Esophagus squamous epithelium (tissue), 5 donors: ENCODE results near the gene RHBDD1. TPM values are rescaled to one million over a fixed set of nuclear protein-coding genes. Genes with fewer than 3 reads are reported as not detected.

Experiments used
- DNase-seq: peaks from one replicate; lab custom pipeline; 2025; lab: John Stamatoyannopoulos, UW
- H3K27ac ChIP-seq, 4 donors: fragments of 200-600 bp; sonication (generic); one replicate each; pipeline ENCODE4 v1.5.1; 2016 to 2019; ENCODE audit warnings: mild to moderate bottlenecking in 1 of 4
- H3K27me3 ChIP-seq, 4 donors: fragments of 200-600 bp; sonication (generic); 1 replicate in 3 of 4; 2 replicates in 1 of 4; pipeline versions ENCODE4 v1.5.1 to v1.6.0; 2017 to 2021; ENCODE audit warnings: antibody characterized with exemption in 1 of 4
- H3K36me3 ChIP-seq, 3 donors: fragments of 200-600 bp; sonication (generic); one replicate each; pipeline ENCODE4 v1.5.1; 2016 to 2019
- H3K4me1 ChIP-seq, 3 donors: fragments of 200-600 bp; sonication (generic); one replicate each; pipeline ENCODE4 v1.5.1; 2017 to 2019
- H3K4me3 ChIP-seq, 4 donors: fragments of 200-600 bp; sonication (generic); 1 replicate in 3 of 4; 2 replicates in 1 of 4; pipeline ENCODE4 v1.5.1; 2016 to 2019; ENCODE audit warnings: mild to moderate bottlenecking in 2 of 4, moderate library complexity in 1 of 4
- H3K9me3 ChIP-seq, 3 donors: fragments of 200-600 bp; sonication (generic); one replicate each; pipeline ENCODE4 v1.5.1; 2016 to 2019
- POLR2A ChIP-seq, 4 donors: fragments of 450-650 bp; IDR thresholded peaks; one replicate each; pipeline ENCODE4 v1.6.1; 2017; ENCODE audit warnings: antibody characterized with exemption in 4 of 4, mild to moderate bottlenecking in 4 of 4, moderate library complexity in 3 of 4
- WGBS, 2 donors: methylation state at CpG; one replicate each; pipeline ENCODE4 v1.1.5; 2018; 5-methylcytosine and 5-hydroxymethylcytosine counted together
- intact Hi-C: fragments of 100-400 bp; cut with DNase I; formaldehyde crosslinking; loops from one replicate; pipeline ENCODE4 v1.15.0; 2022
- total RNA-seq, 4 donors: library from RNA; depleted of rRNA; stranded (reverse); fragments of >200 nt; gene quantifications; one replicate each; pipeline ENCODE4 v1.1.0, GENCODE V29; 2016
- TF ChIP-seq, protein P1 (sequence below), 6 experiments: fragments of 450-650 bp in 4 of 6; fragments of 200-600 bp in 2 of 6; sonication (generic) in 2 of 6; IDR thresholded peaks; one replicate each; pipeline ENCODE4 v1.5.1; 2016 to 2019; ENCODE audit warnings: antibody characterized with exemption in 6 of 6, mild to moderate bottlenecking in 4 of 6, moderate library complexity in 4 of 6
- donor health status: DM: yes; HTN: yes; CAD: no.

Gene RHBDD1
- total RNA-seq, 4 donors from 2014 or later, result 6.8 to 14.4 (median 10.3) TPM

DNA sequence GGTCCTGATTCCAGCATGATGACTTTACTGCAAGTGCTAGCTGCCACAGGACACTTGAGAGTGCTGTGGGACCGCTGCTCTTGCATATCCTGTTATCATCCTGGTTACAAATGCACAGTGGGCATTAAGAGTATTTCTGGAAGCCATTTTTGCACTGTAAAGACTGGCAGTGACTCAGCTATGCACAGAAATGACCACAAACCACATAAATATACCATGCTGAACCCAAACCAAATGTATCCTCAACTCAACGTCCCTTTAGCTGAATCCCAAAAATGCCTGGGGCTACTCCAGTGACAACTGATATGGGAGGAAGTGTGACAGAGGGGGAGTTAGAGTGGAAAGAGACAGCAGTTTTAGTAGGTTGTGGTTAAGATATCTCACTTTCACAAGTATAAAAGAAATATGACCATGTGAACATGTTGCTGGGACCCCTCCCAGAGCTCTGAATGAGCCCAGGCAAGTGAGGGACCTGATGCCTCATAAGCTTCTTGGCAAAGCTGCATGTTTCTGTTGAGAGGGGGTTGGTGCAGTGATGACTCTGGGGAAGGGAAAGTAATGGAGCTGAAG, 37.3 kb downstream of the RHBDD1 start:
- Histone ChIP-seq H3K4me3 (no peak overlapping the region), H3K27ac (no peak overlapping the region), H3K27me3 (no peaks in the 10 kb centered on the region), H3K36me3 (peaks cover 0 to 35% (median 0%) of the 10 kb centered on the region in 3 donors), H3K4me1 (no peaks in the 10 kb centered on the region), H3K9me3 (no peaks in the 10 kb centered on the region)
- 29 to 77% methylated on average over 1 to 2 of the region's 2 CpGs for WGBS, 2 donors
- intact Hi-C loops, result no loop called here
- no peak for TF ChIP-seq POLR2A (IDR thresholded peaks at IDR 0.05)
- TF ChIP-seq, protein P1, sequence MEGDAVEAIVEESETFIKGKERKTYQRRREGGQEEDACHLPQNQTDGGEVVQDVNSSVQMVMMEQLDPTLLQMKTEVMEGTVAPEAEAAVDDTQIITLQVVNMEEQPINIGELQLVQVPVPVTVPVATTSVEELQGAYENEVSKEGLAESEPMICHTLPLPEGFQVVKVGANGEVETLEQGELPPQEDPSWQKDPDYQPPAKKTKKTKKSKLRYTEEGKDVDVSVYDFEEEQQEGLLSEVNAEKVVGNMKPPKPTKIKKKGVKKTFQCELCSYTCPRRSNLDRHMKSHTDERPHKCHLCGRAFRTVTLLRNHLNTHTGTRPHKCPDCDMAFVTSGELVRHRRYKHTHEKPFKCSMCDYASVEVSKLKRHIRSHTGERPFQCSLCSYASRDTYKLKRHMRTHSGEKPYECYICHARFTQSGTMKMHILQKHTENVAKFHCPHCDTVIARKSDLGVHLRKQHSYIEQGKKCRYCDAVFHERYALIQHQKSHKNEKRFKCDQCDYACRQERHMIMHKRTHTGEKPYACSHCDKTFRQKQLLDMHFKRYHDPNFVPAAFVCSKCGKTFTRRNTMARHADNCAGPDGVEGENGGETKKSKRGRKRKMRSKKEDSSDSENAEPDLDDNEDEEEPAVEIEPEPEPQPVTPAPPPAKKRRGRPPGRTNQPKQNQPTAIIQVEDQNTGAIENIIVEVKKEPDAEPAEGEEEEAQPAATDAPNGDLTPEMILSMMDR (IDR thresholded peaks at IDR 0.05), result no peak
- DNase-seq, result no peak

DNA sequence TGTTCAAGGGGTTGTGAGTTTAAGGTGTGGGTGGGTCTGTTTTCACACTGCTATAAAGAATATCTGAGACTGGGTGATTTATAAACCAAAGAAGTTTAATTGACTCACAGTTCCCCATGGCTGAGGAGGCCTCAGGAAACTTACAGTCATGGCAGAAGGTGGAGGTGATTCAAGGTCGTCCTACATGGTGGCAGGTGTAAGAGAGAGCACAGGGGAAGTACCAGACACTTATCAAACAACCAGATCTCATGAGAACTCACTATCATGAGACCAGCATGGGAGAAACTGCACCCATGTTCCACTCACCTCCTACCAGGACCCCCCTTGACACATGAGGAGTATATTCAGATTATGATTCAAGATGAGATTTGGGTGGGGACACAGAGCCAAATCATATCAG, 38.0 kb downstream of the RHBDD1 start:
- Histone ChIP-seq H3K4me3 (no peak overlapping the region), H3K9me3 (no peaks in the 10 kb centered on the region), H3K4me1 (no peaks in the 10 kb centered on the region), H3K27ac (no peak overlapping the region), H3K27me3 (no peaks in the 10 kb centered on the region), H3K36me3 (peaks cover 0 to 33% (median 0%) of the 10 kb centered on the region in 3 donors)
- no peak for TF ChIP-seq POLR2A (IDR thresholded peaks at IDR 0.05)
- TF ChIP-seq, protein P1 (IDR thresholded peaks at IDR 0.05), result no peak
- 92 to 100% methylated on average over 1 of the region's 1 CpG for WGBS, 2 donors
- DNase-seq, result no peak
- intact Hi-C loops, result no loop called here

DNA sequence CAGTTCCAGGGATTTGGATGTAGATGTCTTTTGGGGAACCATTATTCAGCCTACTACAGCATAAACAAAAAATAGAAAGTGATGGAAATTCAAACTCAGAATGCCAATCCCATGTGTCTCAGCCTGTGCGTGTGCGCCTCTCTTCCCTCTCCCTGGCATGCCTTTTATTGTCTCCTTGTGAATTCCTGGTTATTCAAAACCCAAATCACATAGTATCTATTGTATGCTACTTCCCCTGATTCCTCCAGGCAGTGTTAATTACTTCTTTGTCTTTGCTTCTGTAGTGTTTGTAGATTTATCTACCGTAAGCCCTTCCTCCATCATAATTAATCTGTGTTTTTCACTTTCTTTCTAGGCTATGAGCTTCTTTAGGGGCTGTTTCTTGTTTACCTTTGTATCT, 38.9 kb downstream of the RHBDD1 start:
- no peak for TF ChIP-seq POLR2A (IDR thresholded peaks at IDR 0.05)
- TF ChIP-seq, protein P1 (IDR thresholded peaks at IDR 0.05), result no peak
- Histone ChIP-seq H3K36me3 (peaks cover 0 to 26% (median 0%) of the 10 kb centered on the region in 3 donors), H3K27me3 (no peaks in the 10 kb centered on the region), H3K27ac (no peak overlapping the region), H3K4me1 (no peaks in the 10 kb centered on the region), H3K4me3 (no peak overlapping the region), H3K9me3 (no peaks in the 10 kb centered on the region)
- 80 to 96% methylated on average over 3 of the region's 3 CpGs for WGBS, 2 donors
- intact Hi-C loops, result no loop called here
- no peak for DNase-seq

DNA sequence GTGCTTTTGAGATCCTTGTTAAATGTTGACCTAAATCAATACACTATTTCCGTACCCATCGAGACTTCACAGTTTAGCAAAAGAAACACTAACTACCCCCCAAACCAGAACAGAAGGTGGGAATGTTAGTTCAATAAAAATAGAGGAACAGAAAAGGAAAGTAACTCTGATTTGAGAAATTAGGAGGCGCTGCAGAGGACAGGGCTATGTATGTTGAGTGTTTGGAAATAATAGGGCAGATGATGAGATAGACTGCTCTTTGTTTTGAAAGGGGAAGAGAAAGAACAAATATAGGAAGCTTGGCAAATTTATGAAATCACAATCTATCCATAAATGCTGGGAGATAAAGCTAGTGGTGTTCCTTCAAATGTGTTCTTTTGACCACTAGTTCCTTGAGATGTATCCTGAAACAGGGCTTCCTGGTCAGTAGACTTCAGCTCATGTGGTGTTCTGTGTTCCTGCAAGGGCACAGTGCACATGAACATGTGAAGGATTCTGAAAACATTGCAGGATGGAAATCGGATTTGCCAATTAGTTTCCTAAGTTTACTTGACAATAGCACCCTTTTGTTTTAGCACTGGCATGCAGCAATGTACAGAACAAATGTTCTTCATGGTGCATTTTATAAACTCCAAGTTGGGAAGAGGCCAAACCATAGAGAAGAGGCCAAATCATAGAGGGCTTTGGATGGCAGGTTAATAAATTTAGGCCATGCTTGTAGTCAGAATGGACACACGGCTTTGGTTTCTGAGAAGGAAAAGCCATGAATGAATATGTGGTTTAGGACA, 39.8 kb downstream of the RHBDD1 start:
- H3K9me3 ChIP-seq, result no peaks in the 10 kb centered on the region
- intact Hi-C loops, result no loop called here
- H3K27me3 ChIP-seq, result no peaks in the 10 kb centered on the region
- TF ChIP-seq POLR2A (IDR thresholded peaks at IDR 0.05), result no peak
- DNase-seq, result no peak
- H3K27ac ChIP-seq, result no peak overlapping the region
- WGBS, 2 donors, result 79 to 93% methylated on average over 5 of the region's 5 CpGs
- no peak overlapping the region for H3K4me3 ChIP-seq
- peaks cover 0 to 22% (median 0%) of the 10 kb centered on the region in 3 donors for H3K36me3 ChIP-seq
- no peaks in the 10 kb centered on the region for H3K4me1 ChIP-seq

DNA sequence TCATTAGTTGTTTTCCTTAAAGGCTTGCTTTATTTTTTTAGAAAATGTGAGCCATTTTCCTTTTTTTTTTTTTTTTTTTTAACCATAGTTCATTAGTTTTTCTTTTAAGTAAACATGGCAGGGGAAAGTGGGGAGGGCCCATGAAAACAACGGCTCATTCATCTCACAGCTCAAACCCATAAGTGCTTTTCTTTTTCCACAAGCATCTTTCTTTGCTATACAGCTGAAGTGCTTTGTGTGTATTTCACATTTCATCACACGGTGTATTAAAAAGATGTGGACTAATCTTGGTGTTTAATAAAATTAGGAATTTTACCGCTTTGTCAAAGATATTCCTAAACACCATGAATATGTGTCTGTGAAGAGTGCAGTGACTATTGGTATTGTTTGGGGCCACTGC, 41.6 kb downstream of the RHBDD1 start:
- Histone ChIP-seq H3K4me3 (no peak overlapping the region), H3K36me3 (peaks cover 0 to 30% (median 0%) of the 10 kb centered on the region in 3 donors), H3K27me3 (no peaks in the 10 kb centered on the region), H3K4me1 (no peaks in the 10 kb centered on the region), H3K9me3 (no peaks in the 10 kb centered on the region), H3K27ac (no peak overlapping the region)
- TF ChIP-seq, protein P1 (IDR thresholded peaks at IDR 0.05), result no peak
- no peak for TF ChIP-seq POLR2A (IDR thresholded peaks at IDR 0.05)
- intact Hi-C loops, result no loop called here
- WGBS, 2 donors, result 93 to 100% methylated on average over 3 of the region's 3 CpGs
- DNase-seq, result no peak
